Breast epithelium (tissue), 4 donors: ENCODE measurements around the gene CCDC27. TPM values are rescaled to one million over a fixed set of nuclear protein-coding genes. Genes with fewer than 3 reads are reported as not detected.

Source experiments
- DNase-seq, 2 donors: peaks; one replicate each; pipeline ENCODE4 v3.0.0-alpha.2; 2019; ENCODE audit warnings: low spot score in 2 of 2
- H3K27ac ChIP-seq, 2 donors: fragments of 200-600 bp; sonication (generic) in 1 of 2; one replicate each; pipeline ENCODE4 v1.5.1; 2016 to 2019; ENCODE audit warnings: mild to moderate bottlenecking in 1 of 2
- H3K27me3 ChIP-seq, 2 donors: fragments of 200-600 bp; sonication (generic) in 1 of 2; one replicate each; pipeline versions ENCODE4 v1.5.1 to v1.6.0; 2017 to 2019; ENCODE audit warnings: control low read depth in 1 of 2, mild to moderate bottlenecking in 1 of 2
- H3K36me3 ChIP-seq: fragments of 200-600 bp; one replicate; pipeline ENCODE4 v1.5.1; 2019
- H3K4me1 ChIP-seq, 2 donors: fragments of 200-600 bp; sonication (generic); one replicate each; pipeline ENCODE4 v1.5.1; 2016 to 2019; ENCODE audit warnings: control low read depth in 1 of 2
- H3K4me3 ChIP-seq, 3 donors: fragments of 200-600 bp; sonication (generic); 1 replicate in 2 of 3; 2 replicates in 1 of 3; pipeline ENCODE4 v1.5.1; 2016 to 2019; ENCODE audit warnings: mild to moderate bottlenecking in 3 of 3, moderate library complexity in 2 of 3
- H3K9me3 ChIP-seq, 2 donors: fragments of 200-600 bp; sonication (generic) in 1 of 2; one replicate each; pipeline ENCODE4 v1.5.1; 2016 to 2019; ENCODE audit warnings: control low read depth in 1 of 2
- POLR2A ChIP-seq: fragments of 450-650 bp; IDR thresholded peaks from one replicate; pipeline ENCODE4 v1.6.1; 2016; ENCODE audit warnings: antibody characterized with exemption, mild to moderate bottlenecking, moderate library complexity
- POLR2AphosphoS5 ChIP-seq, 3 donors: sonication (generic); formaldehyde crosslinking; IDR thresholded peaks; one replicate each; pipeline ENCODE4 v1.6.1; 2017; ENCODE audit warnings: antibody characterized with exemption in 3 of 3
- intact Hi-C: fragments of 100-400 bp; cut with DNase I; formaldehyde crosslinking; loops from one replicate; pipeline ENCODE4 v1.15.1; 2023; ENCODE audit warnings: low total_unique reads
- total RNA-seq, 3 donors: library from RNA; depleted of rRNA; stranded (reverse); fragments of >200 nt; gene quantifications; one replicate each; pipeline ENCODE4 v1.1.0, GENCODE V29; 2016
- TF ChIP-seq, protein P1 (sequence below), 3 donors: fragments of 450-650 bp; IDR thresholded peaks; one replicate each; pipeline ENCODE4 v1.5.1; 2016 to 2017; ENCODE audit warnings: antibody characterized with exemption in 3 of 3, mild to moderate bottlenecking in 3 of 3, moderate library complexity in 3 of 3

CCDC27 gene
- total RNA-seq, 3 donors from 2014 or later, result not detected

DNA sequence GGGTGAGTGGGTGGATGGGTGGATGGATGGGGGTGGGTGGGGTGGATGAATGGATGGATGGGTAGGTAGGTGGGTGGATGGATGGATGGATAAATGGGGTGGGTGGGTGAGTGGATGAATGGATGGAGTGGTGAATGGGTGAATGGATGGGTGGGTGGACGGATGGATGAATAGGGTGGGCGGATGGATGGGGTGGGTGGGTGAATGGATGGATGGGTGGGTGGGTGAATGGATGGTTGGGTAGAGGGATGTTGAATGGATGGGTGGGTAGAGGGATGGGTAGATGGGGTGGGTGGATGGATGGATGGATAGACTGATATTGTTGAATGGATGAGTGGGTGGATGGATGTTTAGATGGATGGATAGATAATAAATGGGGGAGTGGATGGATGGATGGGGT lies 26.9 kb upstream of the CCDC27 start:
- no peaks in the 10 kb centered on the region for H3K4me1 ChIP-seq
- no peaks in the 10 kb centered on the region for H3K9me3 ChIP-seq
- peaks cover 0 to 34% of the 10 kb centered on the region in 2 donors for H3K27me3 ChIP-seq
- H3K4me3 ChIP-seq, result no peak overlapping the region
- no peak overlapping the region for H3K27ac ChIP-seq
- H3K36me3 ChIP-seq, result no peaks in the 10 kb centered on the region
- DNase-seq, result no peak
- intact Hi-C loops, result no loop called here
- TF ChIP-seq, protein P1, sequence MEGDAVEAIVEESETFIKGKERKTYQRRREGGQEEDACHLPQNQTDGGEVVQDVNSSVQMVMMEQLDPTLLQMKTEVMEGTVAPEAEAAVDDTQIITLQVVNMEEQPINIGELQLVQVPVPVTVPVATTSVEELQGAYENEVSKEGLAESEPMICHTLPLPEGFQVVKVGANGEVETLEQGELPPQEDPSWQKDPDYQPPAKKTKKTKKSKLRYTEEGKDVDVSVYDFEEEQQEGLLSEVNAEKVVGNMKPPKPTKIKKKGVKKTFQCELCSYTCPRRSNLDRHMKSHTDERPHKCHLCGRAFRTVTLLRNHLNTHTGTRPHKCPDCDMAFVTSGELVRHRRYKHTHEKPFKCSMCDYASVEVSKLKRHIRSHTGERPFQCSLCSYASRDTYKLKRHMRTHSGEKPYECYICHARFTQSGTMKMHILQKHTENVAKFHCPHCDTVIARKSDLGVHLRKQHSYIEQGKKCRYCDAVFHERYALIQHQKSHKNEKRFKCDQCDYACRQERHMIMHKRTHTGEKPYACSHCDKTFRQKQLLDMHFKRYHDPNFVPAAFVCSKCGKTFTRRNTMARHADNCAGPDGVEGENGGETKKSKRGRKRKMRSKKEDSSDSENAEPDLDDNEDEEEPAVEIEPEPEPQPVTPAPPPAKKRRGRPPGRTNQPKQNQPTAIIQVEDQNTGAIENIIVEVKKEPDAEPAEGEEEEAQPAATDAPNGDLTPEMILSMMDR (IDR thresholded peaks at IDR 0.05), result no peak
- TF ChIP-seq POLR2AphosphoS5 (IDR thresholded peaks at IDR 0.05), result no peak
- TF ChIP-seq POLR2A, result no peak

- H3K36me3 ChIP-seq, result no peaks in the 10 kb centered on the region
- H3K4me3 ChIP-seq, result no peak overlapping the region
- no peak for DNase-seq
- intact Hi-C loops, result no loop called here
- H3K27ac ChIP-seq, result no peak overlapping the region
- peaks cover 0 to 37% of the 10 kb centered on the region in 2 donors for H3K27me3 ChIP-seq
- no peaks in the 10 kb centered on the region for H3K4me1 ChIP-seq
- no peaks in the 10 kb centered on the region for H3K9me3 ChIP-seq
- TF ChIP-seq POLR2A (no peak), POLR2AphosphoS5 (IDR thresholded peaks at IDR 0.05) (no peak)
- TF ChIP-seq, protein P1 (IDR thresholded peaks at IDR 0.05), result no peak
Measured at GRCh38 chr1:3727042-3727824, 25.0 kb upstream of the CCDC27 start.

GRCh38 chr1:3727825-3728776 lies 24.1 kb upstream of the CCDC27 start:
- H3K27ac ChIP-seq, result no peak overlapping the region
- peaks cover 0 to 37% of the 10 kb centered on the region in 2 donors for H3K27me3 ChIP-seq
- no peaks in the 10 kb centered on the region for H3K4me1 ChIP-seq
- no peaks in the 10 kb centered on the region for H3K9me3 ChIP-seq
- H3K36me3 ChIP-seq, result no peaks in the 10 kb centered on the region
- H3K4me3 ChIP-seq, result no peak overlapping the region
- TF ChIP-seq, protein P1 (IDR thresholded peaks at IDR 0.05), result no peak
- TF ChIP-seq POLR2AphosphoS5 (IDR thresholded peaks at IDR 0.05), result no peak
- intact Hi-C loops, result no loop called here
- DNase-seq, result no peak

DNA sequence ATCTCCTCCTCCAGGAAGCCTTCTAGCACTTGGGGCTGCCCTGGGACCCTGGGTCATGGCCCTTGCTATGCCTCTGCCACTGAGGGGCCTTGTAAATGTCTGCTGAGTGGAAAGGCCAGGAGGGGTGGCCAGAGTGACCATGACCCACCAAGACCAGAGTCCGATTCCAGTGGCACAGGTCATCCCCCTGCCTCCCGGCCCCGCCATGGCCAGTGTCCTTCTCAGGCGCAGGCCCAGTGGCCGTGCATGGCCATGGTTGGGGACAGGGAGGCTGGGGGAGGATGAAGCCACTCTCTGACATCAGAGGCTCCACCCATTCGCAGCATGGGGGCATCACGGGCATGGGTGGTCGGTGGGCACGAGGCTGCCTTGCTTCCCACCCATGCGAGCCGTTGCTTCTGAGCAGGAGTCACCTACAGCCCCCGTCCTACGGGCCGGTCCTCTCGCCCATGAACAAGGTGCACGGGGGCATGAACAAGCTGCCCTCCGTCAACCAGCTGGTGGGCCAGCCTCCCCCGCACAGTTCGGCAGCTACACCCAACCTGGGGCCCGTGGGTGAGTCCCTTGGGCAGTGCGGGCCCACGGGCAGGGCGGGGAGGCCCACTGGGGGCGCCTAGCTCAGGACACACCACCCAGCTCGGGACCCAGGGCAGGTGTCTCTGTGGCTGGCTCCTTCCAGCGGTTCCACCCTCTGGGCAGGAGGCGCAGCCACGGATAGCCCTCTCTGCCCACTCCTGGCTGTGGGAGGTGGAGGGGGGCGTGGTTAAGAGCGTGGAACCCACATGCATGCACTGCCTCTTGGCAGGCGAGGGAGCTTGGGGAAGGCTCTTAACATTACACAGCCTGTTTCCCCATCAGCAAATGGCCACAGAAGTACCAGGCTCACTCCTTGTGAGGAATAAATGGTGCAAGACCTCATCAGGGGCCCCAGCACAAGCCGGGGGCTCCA lies 22.4 kb upstream of the CCDC27 start:
- Histone ChIP-seq H3K4me3 (no peak overlapping the region), H3K4me1 (no peaks in the 10 kb centered on the region), H3K27ac (no peak overlapping the region), H3K36me3 (no peaks in the 10 kb centered on the region), H3K27me3 (peaks cover 0 to 32% of the 10 kb centered on the region in 2 donors), H3K9me3 (no peaks in the 10 kb centered on the region)
- intact Hi-C loops, result no loop called here
- TF ChIP-seq, protein P1 (IDR thresholded peaks at IDR 0.05), result no peak
- no peak for TF ChIP-seq POLR2A
- no peak for TF ChIP-seq POLR2AphosphoS5 (IDR thresholded peaks at IDR 0.05)
- DNase-seq, result no peak
